K562 (cell line): ENCODE results near the gene HAUS7. TPM values are rescaled to one million over a fixed set of nuclear protein-coding genes. Genes with fewer than 3 reads are reported as not detected.

Experiments used
- ELF1 ChIP-seq: fragments of 200-800 bp; sonication (Bioruptor generic); IDR thresholded peaks from 2 replicates; pipeline ENCODE4 v1.6.1; 2016; ENCODE audit warnings: missing genetic modification characterization, missing compliant biosample characterization
- HDAC1 ChIP-seq, 2 experiments: fragments of 450-650 bp; IDR thresholded peaks; 2 replicates each; pipeline ENCODE4 v1.6.1; 2016 to 2017; ENCODE audit warnings: inconsistent platforms in 1 of 2, mild to moderate bottlenecking in 1 of 2, moderate library complexity in 1 of 2
- IRF9 ChIP-seq: fragments of 450-650 bp; IDR thresholded peaks from 2 replicates; pipeline ENCODE4 v1.6.1; 2016; ENCODE audit warnings: missing biosample characterization, missing genetic modification characterization
- NKRF ChIP-seq: fragments of 450-650 bp; IDR thresholded peaks from 2 replicates; pipeline ENCODE4 v1.6.1; 2016; ENCODE audit warnings: borderline replicate concordance
- SAFB ChIP-seq: fragments of 200-400 bp; formaldehyde crosslinking; IDR thresholded peaks from 2 replicates; pipeline ENCODE4 v1.6.1; 2017; ENCODE audit warnings: low read depth, low read length, borderline replicate concordance
- SPI1 ChIP-seq: IDR thresholded peaks from 2 replicates; pipeline ENCODE4 v1.6.1; 2011; ENCODE audit warnings: low read depth, low read length, control low read depth, borderline replicate concordance
- SRSF7 ChIP-seq: fragments of 200-400 bp; formaldehyde crosslinking; optimal IDR thresholded peaks from 2 replicates; pipeline ENCODE3; 2017; ENCODE audit warnings: mild to moderate bottlenecking, low read depth, low read length
- ZBTB2 ChIP-seq: fragments of 450-650 bp; IDR thresholded peaks from 2 replicates; pipeline ENCODE4 v1.6.1; 2016; ENCODE audit warnings: antibody characterized with exemption
- ZBTB34 ChIP-seq: fragments of 250-450 bp; sonication (Bioruptor Pico); IDR thresholded peaks from 2 replicates; pipeline ENCODE4 v1.8.0; 2021; ENCODE audit warnings: mild to moderate bottlenecking, moderate library complexity
- ZBTB40 ChIP-seq, 2 experiments: fragments of 450-650 bp in 1 of 2; sonication (generic) in 1 of 2; formaldehyde crosslinking in 1 of 2; IDR thresholded peaks; 2 replicates each; pipeline versions ENCODE4 v1.7.1 to v1.9.0; 2016 to 2022; ENCODE audit warnings: inconsistent platforms in 1 of 2, mild to moderate bottlenecking in 1 of 2, missing genetic modification reagents in 1 of 2
- ZNF232 ChIP-seq: sonication (generic); formaldehyde crosslinking; IDR thresholded peaks from 2 replicates; pipeline ENCODE4 v1.8.0; 2022; ENCODE audit warnings: mild to moderate bottlenecking, missing genetic modification reagents
- polyA plus RNA-seq, 8 experiments: library from polyadenylated mRNA; depleted of rRNA in 4 of 8; stranded (reverse) in 5 of 8; unstranded in 3 of 8; fragments of >200 nt; fragmentation: Nextera tagmentation in 2 of 8; fragmentation: Illumina TruSeq in 1 of 8; extraction: Ambion mirVana in 2 of 8; extraction: Trizol in 1 of 8; gene quantifications; 2 replicates each; pipeline versions ENCODE4 v1.2.1 to v1.2.3, GENCODE V29; 2011 to 2014; ENCODE audit warnings: inconsistent platforms in 1 of 8, missing spikeins in 1 of 8
- total RNA-seq, 7 experiments: library from RNA; depleted of rRNA in 6 of 7; stranded (reverse); fragments of >200 nt in 6 of 7; fragmentation: Illumina TruSeq in 2 of 7; extraction: Trizol in 2 of 7; gene quantifications; 2 replicates each; pipeline versions ENCODE4 v1.2.1 to v1.2.3, GENCODE V29; 2011 to 2021; ENCODE audit warnings: low replicate concordance in 1 of 7

Gene HAUS7
- total and polyA plus RNA-seq, 9 of the 15 experiments (the other 6 are each of a cell fraction or from before 2014, with no cell fraction given): 10.0 to 94.9 (median 48.8) TPM

GRCh38 chrX:153469811-153470410 is 465 bp downstream of the HAUS7 start (continued):
- TF ChIP-seq ZBTB34 (CRISPR knock-in tag) (no peak), SRSF7 (no peak), ZNF232 (CRISPR knock-in tag) (0 out of 2 replicates have a peak, but pooled peaks have one; percentile 24), SAFB (no peak), ZBTB2 (no peak), NKRF (peak; percentile 97), HDAC1 (IDR thresholded peaks at IDR 0.05) (peak in 1 of 2 experiments; percentile 95; a peak in 2 of 4 replicates), SPI1 (0 out of 2 replicates have a peak, but pooled peaks have one; percentile 15), ELF1 (tag) (peak; percentile 57; the same call in 1 of the 2 replicates), IRF9 (tag) (no peak), ZBTB40 (IDR thresholded peaks at IDR 0.05) (0 out of 2 replicates have a peak, but pooled peaks have one; percentile 30), ZBTB40 (CRISPR knock-in tag; IDR thresholded peaks at IDR 0.05) (no peak)
